Measurements from ENCODE around the gene P3R3URF.

GRCh38 chr1:46131712-46132528 is 44.4 kb downstream of the P3R3URF start:
- TF ChIP-seq, protein P1, sequence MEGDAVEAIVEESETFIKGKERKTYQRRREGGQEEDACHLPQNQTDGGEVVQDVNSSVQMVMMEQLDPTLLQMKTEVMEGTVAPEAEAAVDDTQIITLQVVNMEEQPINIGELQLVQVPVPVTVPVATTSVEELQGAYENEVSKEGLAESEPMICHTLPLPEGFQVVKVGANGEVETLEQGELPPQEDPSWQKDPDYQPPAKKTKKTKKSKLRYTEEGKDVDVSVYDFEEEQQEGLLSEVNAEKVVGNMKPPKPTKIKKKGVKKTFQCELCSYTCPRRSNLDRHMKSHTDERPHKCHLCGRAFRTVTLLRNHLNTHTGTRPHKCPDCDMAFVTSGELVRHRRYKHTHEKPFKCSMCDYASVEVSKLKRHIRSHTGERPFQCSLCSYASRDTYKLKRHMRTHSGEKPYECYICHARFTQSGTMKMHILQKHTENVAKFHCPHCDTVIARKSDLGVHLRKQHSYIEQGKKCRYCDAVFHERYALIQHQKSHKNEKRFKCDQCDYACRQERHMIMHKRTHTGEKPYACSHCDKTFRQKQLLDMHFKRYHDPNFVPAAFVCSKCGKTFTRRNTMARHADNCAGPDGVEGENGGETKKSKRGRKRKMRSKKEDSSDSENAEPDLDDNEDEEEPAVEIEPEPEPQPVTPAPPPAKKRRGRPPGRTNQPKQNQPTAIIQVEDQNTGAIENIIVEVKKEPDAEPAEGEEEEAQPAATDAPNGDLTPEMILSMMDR (IDR thresholded peaks at IDR 0.05; ENCODE audit: insufficient read depth, low read depth, low read length) = no peak
- no peak for TF ChIP-seq EZH2 (IDR thresholded peaks at IDR 0.05; ENCODE audit: insufficient read depth, low read length)
